Measurements from ENCODE around the gene ACTN1.

ACTN1 gene

GRCh38 chr14:68947802-68948201, 31.3 kb downstream of the ACTN1 start:
- H3K4me3 ChIP-seq (ENCODE audit: low read length), result no peak overlapping the region
- DNase-seq (ENCODE audit: low read depth), result no peak
- no peak for TF ChIP-seq CTCF (conservative IDR thresholded peaks at IDR 0.05; ENCODE audit: low read depth, low read length)

GRCh38 chr14:68946489-68946822, 32.6 kb downstream of the ACTN1 start:
- no peak for TF ChIP-seq CTCF (conservative IDR thresholded peaks at IDR 0.05; ENCODE audit: low read depth, low read length)
- no peak overlapping the region for H3K4me3 ChIP-seq (ENCODE audit: low read length)
- DNase-seq (ENCODE audit: low read depth), result no peak

GRCh38 chr14:68945585-68946488, 33.3 kb downstream of the ACTN1 start:
- H3K4me3 ChIP-seq (ENCODE audit: low read length), result no peak overlapping the region
- no peak for TF ChIP-seq CTCF (conservative IDR thresholded peaks at IDR 0.05; ENCODE audit: low read depth, low read length)

GRCh38 chr14:68945190-68945584, 33.9 kb downstream of the ACTN1 start:
- no peak for DNase-seq (ENCODE audit: low read depth)
- no peak overlapping the region for H3K4me3 ChIP-seq (ENCODE audit: low read length)
- no peak for TF ChIP-seq CTCF (conservative IDR thresholded peaks at IDR 0.05; ENCODE audit: low read depth, low read length)

More at GRCh38 chr14:68945585-68946488, 33.3 kb downstream of the ACTN1 start:
- DNase-seq (ENCODE audit: low read depth), result no peak

- no peak for DNase-seq (ENCODE audit: low read depth)
- no peak for TF ChIP-seq CTCF (conservative IDR thresholded peaks at IDR 0.05; ENCODE audit: low read depth, low read length)
- H3K4me3 ChIP-seq (ENCODE audit: low read length), result no peak overlapping the region
These were observed 34.9 kb downstream of the ACTN1 start for GRCh38 chr14:68944162-68944561.

- no peak for TF ChIP-seq CTCF (conservative IDR thresholded peaks at IDR 0.05; ENCODE audit: low read depth, low read length)
- H3K4me3 ChIP-seq (ENCODE audit: low read length), result no peak overlapping the region
- no peak for DNase-seq (ENCODE audit: low read depth)
These were observed 36.0 kb downstream of the ACTN1 start for GRCh38 chr14:68943107-68943506.
